Breast epithelium (tissue), 4 donors: Measurements from ENCODE around the gene SIK2. TPM values are rescaled to one million over a fixed set of nuclear protein-coding genes. Genes with fewer than 3 reads are reported as not detected.

Experiments used
- DNase-seq, 2 donors: peaks; one replicate each; pipeline ENCODE4 v3.0.0-alpha.2; 2019; ENCODE audit warnings: low spot score in 2 of 2
- H3K27ac ChIP-seq, 2 donors: fragments of 200-600 bp; sonication (generic) in 1 of 2; one replicate each; pipeline ENCODE4 v1.5.1; 2016 to 2019; ENCODE audit warnings: mild to moderate bottlenecking in 1 of 2
- H3K27me3 ChIP-seq, 2 donors: fragments of 200-600 bp; sonication (generic) in 1 of 2; one replicate each; pipeline versions ENCODE4 v1.5.1 to v1.6.0; 2017 to 2019; ENCODE audit warnings: control low read depth in 1 of 2, mild to moderate bottlenecking in 1 of 2
- H3K36me3 ChIP-seq: fragments of 200-600 bp; one replicate; pipeline ENCODE4 v1.5.1; 2019
- H3K4me1 ChIP-seq, 2 donors: fragments of 200-600 bp; sonication (generic); one replicate each; pipeline ENCODE4 v1.5.1; 2016 to 2019; ENCODE audit warnings: control low read depth in 1 of 2
- H3K4me3 ChIP-seq, 3 donors: fragments of 200-600 bp; sonication (generic); 1 replicate in 2 of 3; 2 replicates in 1 of 3; pipeline ENCODE4 v1.5.1; 2016 to 2019; ENCODE audit warnings: mild to moderate bottlenecking in 3 of 3, moderate library complexity in 2 of 3
- H3K9me3 ChIP-seq, 2 donors: fragments of 200-600 bp; sonication (generic) in 1 of 2; one replicate each; pipeline ENCODE4 v1.5.1; 2016 to 2019; ENCODE audit warnings: control low read depth in 1 of 2
- CTCF ChIP-seq, 3 donors: fragments of 450-650 bp; IDR thresholded peaks; one replicate each; pipeline ENCODE4 v1.5.1; 2016 to 2017; ENCODE audit warnings: antibody characterized with exemption in 3 of 3, mild to moderate bottlenecking in 3 of 3, moderate library complexity in 3 of 3
- POLR2A ChIP-seq: fragments of 450-650 bp; IDR thresholded peaks from one replicate; pipeline ENCODE4 v1.6.1; 2016; ENCODE audit warnings: antibody characterized with exemption, mild to moderate bottlenecking, moderate library complexity
- POLR2AphosphoS5 ChIP-seq, 3 donors: sonication (generic); formaldehyde crosslinking; IDR thresholded peaks; one replicate each; pipeline ENCODE4 v1.6.1; 2017; ENCODE audit warnings: antibody characterized with exemption in 3 of 3
- intact Hi-C: fragments of 100-400 bp; cut with DNase I; formaldehyde crosslinking; loops from one replicate; pipeline ENCODE4 v1.15.1; 2023; ENCODE audit warnings: low total_unique reads
- total RNA-seq, 3 donors: library from RNA; depleted of rRNA; stranded (reverse); fragments of >200 nt; gene quantifications; one replicate each; pipeline ENCODE4 v1.1.0, GENCODE V29; 2016

SIK2 gene
- total RNA-seq, 3 donors from 2014 or later: 19.0 to 56.6 (median 30.7) TPM

- TF ChIP-seq POLR2AphosphoS5 (IDR thresholded peaks at IDR 0.05) (no peak), CTCF (IDR thresholded peaks at IDR 0.05) (no peak), POLR2A (no peak)
- no peaks in the 10 kb centered on the region for H3K27me3 ChIP-seq
- no peak overlapping the region for H3K27ac ChIP-seq
- DNase-seq: no peak
- H3K4me3 ChIP-seq: no peak overlapping the region
- H3K36me3 ChIP-seq: no peaks in the 10 kb centered on the region
- H3K9me3 ChIP-seq: no peaks in the 10 kb centered on the region
- H3K4me1 ChIP-seq: no peaks in the 10 kb centered on the region
- intact Hi-C loops: loop anchor here (10.0 kb wide), 1 partner anchor 176 kb away; no protein-coding TSS in a partner anchor
Measured at GRCh38 chr11:111598559-111598958, 3.7 kb upstream of the SIK2 start.

GRCh38 chr11:111601636-111601978 lies 642 bp upstream of the SIK2 start:
- TF ChIP-seq CTCF (IDR thresholded peaks at IDR 0.05) (no peak), POLR2AphosphoS5 (IDR thresholded peaks at IDR 0.05) (no peak), POLR2A (no peak)
- Histone ChIP-seq H3K27ac (peak overlapping the region; percentile 96 to 99), H3K4me3 (peak overlapping the region; percentile 78 to 93 (median 82))

DNA sequence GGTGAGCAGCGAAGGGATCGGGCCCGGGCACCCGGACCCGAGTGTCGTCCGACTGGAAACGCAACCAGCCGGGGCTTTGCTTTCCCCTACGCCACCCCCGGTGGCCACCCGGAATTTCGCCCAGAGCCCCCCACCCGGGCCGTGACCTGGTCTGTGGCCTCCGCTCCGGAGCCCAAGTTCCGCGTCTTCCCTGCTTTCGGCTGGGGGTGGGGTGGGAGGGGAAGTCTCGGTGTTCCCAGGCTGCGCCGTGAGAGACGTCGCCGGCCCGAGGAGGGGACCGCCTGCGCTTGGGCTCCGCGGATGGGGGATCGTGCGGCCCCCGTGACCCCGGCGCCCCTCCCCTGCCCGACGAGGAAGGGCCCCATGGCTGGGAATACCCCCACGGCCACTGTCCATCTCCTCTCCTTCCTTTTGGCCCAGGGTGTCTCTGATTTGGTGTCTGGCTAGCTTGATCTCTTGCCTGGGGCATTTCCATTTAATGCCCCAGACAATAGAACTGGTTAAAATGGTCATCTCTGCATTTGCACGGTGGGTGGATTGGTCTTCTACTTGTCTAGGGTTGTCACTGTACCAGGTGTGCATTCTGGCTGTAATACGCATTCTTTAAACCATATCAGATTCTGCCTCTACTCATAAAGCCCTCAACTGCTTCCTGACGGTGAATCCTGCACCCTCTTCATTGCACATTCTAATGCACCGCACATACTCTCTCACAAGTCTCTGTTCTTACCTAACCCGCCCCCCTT lies 789 bp downstream of the SIK2 start:
- Histone ChIP-seq H3K27me3 (no peaks in the 10 kb centered on the region), H3K27ac (peak overlapping the region; percentile 96 to 99), H3K4me3 (peak overlapping the region; percentile 78 to 93 (median 82)), H3K4me1 (peaks cover 0 to 3% of the 10 kb centered on the region in 2 donors), H3K9me3 (no peaks in the 10 kb centered on the region), H3K36me3 (no peaks in the 10 kb centered on the region)
- DNase-seq: peak; percentile 31 to 54
- intact Hi-C loops: no loop called here
- TF ChIP-seq POLR2AphosphoS5 (IDR thresholded peaks at IDR 0.05) (no peak), CTCF (IDR thresholded peaks at IDR 0.05) (no peak), POLR2A (no peak)

More at GRCh38 chr11:111601636-111601978, 642 bp upstream of the SIK2 start:
- no peaks in the 10 kb centered on the region for H3K27me3 ChIP-seq
- H3K9me3 ChIP-seq: no peaks in the 10 kb centered on the region
- H3K36me3 ChIP-seq: no peaks in the 10 kb centered on the region
- peaks cover 0 to 3% of the 10 kb centered on the region in 2 donors for H3K4me1 ChIP-seq
- intact Hi-C loops: no loop called here
- DNase-seq: no peak

DNA sequence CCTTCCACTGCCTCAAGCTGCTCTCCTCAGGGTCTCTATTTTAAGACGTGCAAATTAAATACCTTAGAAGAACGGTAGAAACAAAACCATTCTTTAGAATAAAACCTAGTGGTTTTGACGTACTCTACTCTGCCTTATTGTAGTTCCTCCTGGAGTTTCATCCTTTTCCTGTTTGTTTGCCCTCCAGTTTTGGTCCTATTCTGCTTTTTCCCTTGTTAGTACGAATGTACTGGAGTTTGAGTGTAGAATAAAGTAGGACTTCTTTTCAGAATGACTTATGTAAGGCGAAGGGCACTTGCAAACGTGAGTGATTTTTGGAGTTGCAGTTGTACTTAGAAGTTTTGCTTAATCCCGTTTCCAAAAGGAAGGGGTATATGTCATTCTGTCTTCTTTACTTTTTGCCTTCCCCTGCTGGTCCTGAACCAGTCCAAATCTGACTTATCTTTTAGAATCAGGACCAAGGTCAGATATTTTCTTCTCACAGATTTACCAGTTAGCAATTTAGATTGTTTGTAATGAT lies 1.4 kb downstream of the SIK2 start:
- Histone ChIP-seq H3K4me3 (peak overlapping the region; percentile 78 to 93 (median 82)), H3K27ac (peak overlapping the region; percentile 96 to 99), H3K4me1 (peaks cover 0 to 3% of the 10 kb centered on the region in 2 donors), H3K36me3 (no peaks in the 10 kb centered on the region), H3K9me3 (no peaks in the 10 kb centered on the region), H3K27me3 (no peaks in the 10 kb centered on the region)
- intact Hi-C loops: no loop called here
- no peak for TF ChIP-seq POLR2AphosphoS5 (IDR thresholded peaks at IDR 0.05)
- DNase-seq: no peak

DNA sequence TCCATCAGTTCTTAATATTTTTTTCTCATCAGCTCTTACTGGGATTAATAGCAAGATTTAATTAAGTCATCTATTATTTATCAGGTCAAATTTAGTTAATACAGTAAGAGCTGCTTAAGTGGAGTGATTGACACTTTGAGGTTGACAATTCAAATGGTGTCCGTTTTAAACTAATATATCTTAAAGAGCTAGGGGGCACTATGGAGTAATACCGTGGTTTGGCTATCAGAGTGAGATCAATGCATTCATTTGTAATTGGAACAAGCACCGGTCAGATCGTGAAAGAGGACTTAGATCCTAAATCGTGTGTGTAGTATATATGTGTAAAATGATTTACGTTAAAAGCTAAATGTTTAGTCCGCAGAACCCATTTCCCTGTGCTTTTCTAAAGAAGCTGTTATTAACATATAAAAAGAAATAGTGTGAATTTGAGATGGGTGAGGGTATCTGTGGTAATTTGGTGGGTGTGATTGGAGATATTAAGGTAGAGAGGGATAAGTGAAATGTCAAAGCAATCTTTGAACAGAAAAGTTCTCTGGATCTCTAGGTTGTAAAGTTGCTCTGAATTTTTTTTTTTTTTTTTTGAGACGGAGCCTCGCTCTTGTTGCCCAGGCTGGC lies 2.3 kb downstream of the SIK2 start:
- H3K4me3 ChIP-seq: peak overlapping the region; percentile 78 to 93 (median 82)
- H3K4me1 ChIP-seq: peaks cover 0 to 3% of the 10 kb centered on the region in 2 donors
- H3K36me3 ChIP-seq: no peaks in the 10 kb centered on the region
- TF ChIP-seq CTCF (IDR thresholded peaks at IDR 0.05): peak; percentile 51 to 61 (median 54)
- no peak for TF ChIP-seq POLR2A
- no peak for TF ChIP-seq POLR2AphosphoS5 (IDR thresholded peaks at IDR 0.05)
- intact Hi-C loops: no loop called here
- no peaks in the 10 kb centered on the region for H3K27me3 ChIP-seq
- DNase-seq: no peak
- H3K27ac ChIP-seq: peak overlapping the region; percentile 96 to 99
- H3K9me3 ChIP-seq: no peaks in the 10 kb centered on the region
